ENCODE results near the gene TRAPPC2L. TPM values are rescaled to one million over a fixed set of nuclear protein-coding genes. Genes with fewer than 3 reads are reported as not detected.
A peak's percentile ranks its signal among the peaks of the same experiment; 100 is the strongest.

Gene TRAPPC2L
- total and polyA plus RNA-seq, 2 of the 13 experiments (the other 11 are each of a cell fraction or from before 2014, with no cell fraction given), result 96.3 to 107 TPM

GRCh38 chr16:88856828-88857727 is at the start of gene TRAPPC2L, which contains the start of gene GALNS (continued):
- TF ChIP-seq E2F5 (CRISPR knock-in tag; conservative IDR thresholded peaks at IDR 0.05), result 0 out of 2 replicates have a peak, but pooled peaks have one; percentile 14
- TF ChIP-seq TGIF2 (CRISPR knock-in tag; IDR thresholded peaks at IDR 0.05), result 0 out of 2 replicates have a peak, but pooled peaks have one; percentile 55
- TF ChIP-seq ZFP1 (CRISPR knock-in tag; IDR thresholded peaks at IDR 0.05), result no peak
- no peak; the same call in 1 of the 2 replicates for TF ChIP-seq ATF2 (CRISPR knock-in tag; IDR thresholded peaks at IDR 0.05)
- TF ChIP-seq ZGPAT (CRISPR knock-in tag; IDR thresholded peaks at IDR 0.05), result peak; percentile 77; the same call in 1 of the 2 replicates
- TF ChIP-seq TBL1XR1 (IDR thresholded peaks at IDR 0.05; ENCODE audit: borderline replicate concordance, low read length, partially characterized antibody), result peak; percentile 29
- TF ChIP-seq SOX6 (IDR thresholded peaks at IDR 0.05), result no peak
- peak; percentile 48 for TF ChIP-seq SOX6 (CRISPR knock-in tag; IDR thresholded peaks at IDR 0.05)
- 0 out of 2 replicates have a peak, but pooled peaks have one; percentile 20 for TF ChIP-seq TEF (CRISPR knock-in tag; IDR thresholded peaks at IDR 0.05)
- TF ChIP-seq GATAD1 (CRISPR knock-in tag; IDR thresholded peaks at IDR 0.05), result peak; percentile 98
- TF ChIP-seq ZHX1 (CRISPR knock-in tag; IDR thresholded peaks at IDR 0.05; ENCODE audit: low read depth), result 0 out of 2 replicates have a peak, but pooled peaks have one; percentile 70
- TF ChIP-seq PCBP2 (optimal IDR thresholded peaks at IDR 0.05; ENCODE audit: low read depth, low read length, poor library complexity, severe bottlenecking), result no peak
- TF ChIP-seq RNF219 (CRISPR knock-in tag; IDR thresholded peaks at IDR 0.05), result 0 out of 2 replicates have a peak, but pooled peaks have one; percentile 42
- no peak for TF ChIP-seq EZH2 (conservative IDR thresholded peaks at IDR 0.05; ENCODE audit: low read depth, low read length)
- TF ChIP-seq, protein P1, sequence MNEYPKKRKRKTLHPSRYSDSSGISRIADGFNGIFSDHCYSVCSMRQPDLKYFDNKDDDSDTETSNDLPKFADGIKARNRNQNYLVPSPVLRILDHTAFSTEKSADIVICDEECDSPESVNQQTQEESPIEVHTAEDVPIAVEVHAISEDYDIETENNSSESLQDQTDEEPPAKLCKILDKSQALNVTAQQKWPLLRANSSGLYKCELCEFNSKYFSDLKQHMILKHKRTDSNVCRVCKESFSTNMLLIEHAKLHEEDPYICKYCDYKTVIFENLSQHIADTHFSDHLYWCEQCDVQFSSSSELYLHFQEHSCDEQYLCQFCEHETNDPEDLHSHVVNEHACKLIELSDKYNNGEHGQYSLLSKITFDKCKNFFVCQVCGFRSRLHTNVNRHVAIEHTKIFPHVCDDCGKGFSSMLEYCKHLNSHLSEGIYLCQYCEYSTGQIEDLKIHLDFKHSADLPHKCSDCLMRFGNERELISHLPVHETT (CRISPR knock-in tag; conservative IDR thresholded peaks at IDR 0.05), result no peak
- 0 out of 2 replicates have a peak, but pooled peaks have one; percentile 77 for TF ChIP-seq WIZ (CRISPR knock-in tag; IDR thresholded peaks at IDR 0.05)

All from HepG2 (cell line).